ENCODE results near the gene GCAT. TPM values are rescaled to one million over a fixed set of nuclear protein-coding genes. Genes with fewer than 3 reads are reported as not detected.

GCAT gene
- polyA plus RNA-seq, 3 donors, result 13.6 to 33.2 (median 14.7) TPM

DNA sequence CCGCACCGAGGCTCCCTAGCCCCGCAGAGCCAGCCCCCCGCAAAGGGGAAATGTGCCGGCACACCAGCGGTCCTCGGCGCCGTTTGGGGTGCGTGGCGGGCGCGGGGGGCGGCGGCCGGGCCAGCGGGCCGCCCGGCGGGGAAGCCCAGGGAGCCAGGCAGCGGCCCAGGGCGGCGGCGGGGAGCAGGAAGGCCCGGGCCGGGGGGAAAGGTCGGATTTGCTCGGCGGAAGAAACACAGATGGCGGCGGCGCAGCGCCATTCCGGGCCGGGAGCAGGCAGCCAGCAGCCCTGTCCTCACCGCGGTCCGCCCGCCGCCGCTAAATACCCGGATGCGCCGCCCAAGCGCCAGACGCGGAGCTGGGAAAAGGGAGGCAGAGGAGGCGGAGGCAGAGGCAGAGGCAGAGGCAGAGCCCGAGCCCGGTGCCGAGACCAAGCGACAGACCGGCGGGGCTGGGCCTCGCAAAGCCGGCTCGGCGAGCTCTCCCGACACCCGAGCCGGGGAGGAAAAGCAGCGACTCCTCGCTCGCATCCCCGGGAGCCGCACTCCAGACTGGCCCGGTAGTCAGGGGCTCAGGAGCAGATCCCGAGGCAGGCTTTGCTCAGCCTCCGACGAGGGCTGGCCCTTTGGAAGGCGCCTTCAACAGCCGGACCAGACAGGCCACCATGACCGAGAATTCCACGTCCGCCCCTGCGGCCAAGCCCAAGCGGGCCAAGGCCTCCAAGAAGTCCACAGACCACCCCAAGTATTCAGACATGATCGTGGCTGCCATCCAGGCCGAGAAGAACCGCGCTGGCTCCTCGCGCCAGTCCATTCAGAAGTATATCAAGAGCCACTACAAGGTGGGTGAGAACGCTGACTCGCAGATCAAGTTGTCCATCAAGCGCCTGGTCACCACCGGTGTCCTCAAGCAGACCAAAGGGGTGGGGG lies 2.6 kb upstream of the GCAT start:
- H3K27ac ChIP-seq (ENCODE audit: low read depth, low read length), result no peak overlapping the region
- 2 to 4% (median 3%) methylated on average over 63 to 86 of the region's 87 CpGs for WGBS, 3 donors

DNA sequence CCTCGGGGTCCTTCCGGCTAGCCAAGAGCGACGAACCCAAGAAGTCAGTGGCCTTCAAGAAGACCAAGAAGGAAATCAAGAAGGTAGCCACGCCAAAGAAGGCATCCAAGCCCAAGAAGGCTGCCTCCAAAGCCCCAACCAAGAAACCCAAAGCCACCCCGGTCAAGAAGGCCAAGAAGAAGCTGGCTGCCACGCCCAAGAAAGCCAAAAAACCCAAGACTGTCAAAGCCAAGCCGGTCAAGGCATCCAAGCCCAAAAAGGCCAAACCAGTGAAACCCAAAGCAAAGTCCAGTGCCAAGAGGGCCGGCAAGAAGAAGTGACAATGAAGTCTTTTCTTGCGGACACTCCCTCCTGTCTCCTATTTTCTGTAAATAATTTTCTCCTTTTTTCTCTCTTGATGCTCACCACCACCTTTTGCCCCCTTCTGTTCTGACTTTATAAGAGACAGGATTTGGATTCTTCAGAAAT lies 1.9 kb upstream of the GCAT start:
- H3K27ac ChIP-seq (ENCODE audit: low read depth, low read length), result no peak overlapping the region
- 20 to 36% (median 27%) methylated on average over 10 of the region's 10 CpGs for WGBS, 3 donors

DNA sequence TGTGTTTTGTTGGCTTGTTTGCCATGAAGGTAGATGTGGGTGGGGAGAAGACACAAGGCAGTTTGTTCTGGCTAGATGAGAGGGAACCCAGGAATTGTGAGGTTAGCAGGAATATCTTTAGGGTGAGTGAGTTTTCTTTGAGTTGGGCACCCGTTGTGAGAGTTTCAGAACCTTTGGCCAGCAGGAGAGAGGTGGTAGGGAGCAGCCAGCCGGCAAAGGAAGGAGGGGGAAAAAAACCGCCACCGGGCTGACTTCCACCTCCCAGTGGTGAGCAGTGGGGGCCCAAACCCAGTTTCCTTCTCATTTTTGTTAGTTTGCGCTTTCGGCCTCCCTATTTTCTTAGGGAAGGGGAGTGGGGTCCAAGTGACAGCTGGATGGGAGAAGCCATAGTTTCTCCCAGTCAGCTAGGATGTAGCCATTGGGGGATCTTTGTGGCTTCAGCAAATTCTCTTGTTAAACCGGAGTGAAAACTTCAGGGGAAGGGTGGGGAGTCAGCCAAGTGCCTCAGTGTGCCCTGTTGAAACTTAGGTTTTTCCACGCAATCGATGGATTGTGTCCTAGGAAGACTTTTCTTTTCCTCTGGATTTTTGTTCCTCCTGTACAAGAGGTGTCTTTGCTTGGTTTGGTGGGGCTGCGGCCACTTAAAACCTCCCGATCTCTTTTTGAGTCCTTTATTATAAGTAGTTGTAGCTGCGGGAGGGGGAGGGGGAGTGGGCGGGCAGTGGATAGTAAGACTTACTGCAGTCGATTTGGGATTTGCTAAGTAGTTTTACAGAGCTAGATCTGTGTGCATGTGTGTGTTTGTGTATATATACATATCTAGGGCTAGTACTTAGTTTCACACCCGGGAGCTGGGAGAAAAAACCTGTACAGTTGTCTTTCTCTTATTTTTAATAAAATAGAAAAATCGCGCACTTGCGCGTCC lies 1.1 kb upstream of the GCAT start:
- 1 to 4% (median 2%) methylated on average over 19 of the region's 19 CpGs for WGBS, 3 donors
- no peak overlapping the region for H3K27ac ChIP-seq (ENCODE audit: low read depth, low read length)

DNA sequence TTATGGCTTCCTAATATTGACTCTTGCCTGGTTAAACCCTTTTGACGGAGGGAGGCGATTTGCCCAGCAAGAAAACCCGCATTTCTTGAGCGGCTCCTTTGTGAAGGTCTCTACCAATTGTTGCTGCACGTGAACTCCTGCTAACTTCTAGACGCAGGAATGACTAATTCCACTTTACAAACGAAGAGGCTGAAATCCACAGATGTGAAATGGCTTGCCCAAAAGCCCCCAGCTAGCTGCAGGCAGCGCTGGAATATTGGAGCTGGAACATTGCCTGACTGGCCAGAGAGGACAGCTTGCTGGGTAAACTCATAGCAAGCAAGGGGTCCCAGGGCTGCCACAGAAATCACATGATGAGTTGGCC lies 542 bp downstream of the GCAT start:
- H3K27ac ChIP-seq (ENCODE audit: low read depth, low read length), result no peak overlapping the region
- 3 to 9% (median 8%) methylated on average over 8 of the region's 8 CpGs for WGBS, 3 donors

DNA sequence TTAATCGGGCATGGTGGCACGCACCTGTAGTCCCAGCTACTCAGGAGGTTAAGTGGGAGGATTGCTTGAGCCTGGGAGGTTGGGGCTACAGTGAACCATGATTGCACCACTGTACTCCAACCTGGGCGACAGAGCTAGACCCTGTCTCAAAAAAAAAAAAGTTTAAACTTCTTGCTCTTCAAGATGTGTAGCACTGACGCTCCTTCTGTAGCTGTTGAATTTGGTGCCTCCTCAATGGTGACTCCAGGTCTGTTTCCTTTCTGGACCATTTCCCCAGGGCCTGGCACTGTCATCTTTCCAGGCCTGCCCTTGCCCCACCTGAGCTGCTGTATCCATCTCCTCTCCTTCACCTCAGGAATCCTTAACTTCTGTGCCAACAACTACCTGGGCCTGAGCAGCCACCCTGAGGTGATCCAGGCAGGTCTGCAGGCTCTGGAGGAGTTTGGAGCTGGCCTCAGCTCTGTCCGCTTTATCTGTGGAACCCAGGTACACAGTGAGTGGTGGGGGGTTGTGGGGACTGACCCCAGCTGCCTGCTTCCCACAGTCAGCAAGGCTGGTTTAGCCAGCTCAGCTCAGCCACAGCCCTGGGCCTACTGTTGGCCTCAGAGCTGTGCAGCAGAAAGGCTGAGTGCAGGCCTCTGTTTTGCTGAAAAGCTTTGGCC lies 2.1 kb downstream of the GCAT start:
- no peak overlapping the region for H3K27ac ChIP-seq (ENCODE audit: low read depth, low read length)
- WGBS, 3 donors, result 50 to 95% (median 92%) methylated on average over 5 of the region's 5 CpGs

DNA sequence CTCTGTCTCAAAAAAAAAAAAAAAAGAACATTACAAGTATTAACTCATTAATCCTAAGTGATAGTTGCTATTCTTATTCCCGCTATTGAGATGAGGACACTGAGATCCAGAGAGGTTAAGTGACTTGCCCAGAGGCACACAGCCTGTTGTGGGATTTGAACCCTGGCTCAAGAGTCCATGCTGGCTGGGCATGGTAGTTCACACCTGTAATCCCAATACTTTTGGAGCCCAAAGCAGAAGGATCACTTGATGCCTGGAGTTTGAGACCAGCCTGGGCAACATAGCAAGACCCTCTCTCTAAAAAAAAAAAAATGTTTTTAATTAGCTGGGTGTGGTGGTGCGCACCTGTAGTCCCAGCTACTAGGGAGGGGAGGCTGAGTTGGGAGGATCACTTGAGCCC lies 4.1 kb downstream of the GCAT start:
- 90 to 96% (median 92%) methylated on average over 2 of the region's 2 CpGs for WGBS, 3 donors
- no peak overlapping the region for H3K27ac ChIP-seq (ENCODE audit: low read depth, low read length)

DNA sequence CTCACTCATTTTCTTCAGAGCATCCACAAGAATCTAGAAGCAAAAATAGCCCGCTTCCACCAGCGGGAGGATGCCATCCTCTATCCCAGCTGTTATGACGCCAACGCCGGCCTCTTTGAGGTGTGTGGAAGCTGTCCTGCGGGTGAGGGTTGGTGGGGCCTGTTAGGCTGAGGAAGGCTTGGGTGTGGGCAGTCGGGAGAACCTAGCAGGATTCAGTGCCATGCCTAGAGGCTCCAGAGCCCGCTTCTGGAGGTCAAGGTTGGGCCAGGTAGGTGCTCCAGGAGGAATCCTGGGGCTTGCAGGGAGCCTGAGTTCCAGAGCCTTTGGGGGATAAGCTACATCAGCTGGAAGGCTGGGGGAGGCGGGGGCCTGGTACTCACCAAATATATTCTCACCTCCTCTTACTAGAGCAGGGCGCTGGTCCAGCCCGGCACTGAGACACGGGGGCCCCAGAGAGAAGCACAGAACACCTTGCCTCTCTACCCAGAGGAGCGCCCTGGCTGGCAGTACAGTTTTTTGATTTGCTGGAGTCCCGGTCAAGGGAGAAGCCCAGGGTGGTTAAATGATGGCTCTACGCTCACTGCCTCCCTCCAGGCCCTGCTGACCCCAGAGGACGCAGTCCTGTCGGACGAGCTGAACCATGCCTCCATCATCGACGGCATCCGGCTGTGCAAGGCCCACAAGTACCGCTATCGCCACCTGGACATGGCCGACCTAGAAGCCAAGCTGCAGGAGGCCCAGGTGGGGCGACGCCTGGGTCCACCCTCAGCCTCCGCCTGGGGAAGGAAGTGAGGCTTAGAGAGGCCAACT lies 5.3 kb downstream of the GCAT start:
- no peak overlapping the region for H3K27ac ChIP-seq (ENCODE audit: low read depth, low read length)

DNA sequence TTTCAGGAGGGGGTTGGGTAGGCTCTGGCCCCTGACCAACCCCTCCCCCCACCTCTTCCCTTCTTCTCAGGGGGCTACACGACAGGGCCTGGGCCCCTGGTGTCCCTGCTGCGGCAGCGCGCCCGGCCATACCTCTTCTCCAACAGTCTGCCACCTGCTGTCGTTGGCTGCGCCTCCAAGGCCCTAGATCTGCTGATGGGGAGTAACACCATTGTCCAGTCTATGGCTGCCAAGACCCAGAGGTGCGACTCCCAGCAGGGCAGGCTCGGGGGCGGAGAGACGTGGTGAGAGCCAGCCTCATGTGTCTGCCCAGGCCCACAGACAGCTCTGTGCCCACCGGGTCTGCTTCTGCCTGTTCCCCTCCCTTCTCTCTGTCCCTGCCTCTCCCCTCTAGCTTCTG lies 7.9 kb downstream of the GCAT start:
- H3K27ac ChIP-seq (ENCODE audit: low read depth, low read length), result no peak overlapping the region
- 76 to 92% (median 91%) methylated on average over 12 of the region's 12 CpGs for WGBS, 3 donors

More for the DNA sequence above, 5.3 kb downstream of the GCAT start:
- 86 to 95% (median 93%) methylated on average over 27 of the region's 27 CpGs for WGBS, 3 donors

DNA sequence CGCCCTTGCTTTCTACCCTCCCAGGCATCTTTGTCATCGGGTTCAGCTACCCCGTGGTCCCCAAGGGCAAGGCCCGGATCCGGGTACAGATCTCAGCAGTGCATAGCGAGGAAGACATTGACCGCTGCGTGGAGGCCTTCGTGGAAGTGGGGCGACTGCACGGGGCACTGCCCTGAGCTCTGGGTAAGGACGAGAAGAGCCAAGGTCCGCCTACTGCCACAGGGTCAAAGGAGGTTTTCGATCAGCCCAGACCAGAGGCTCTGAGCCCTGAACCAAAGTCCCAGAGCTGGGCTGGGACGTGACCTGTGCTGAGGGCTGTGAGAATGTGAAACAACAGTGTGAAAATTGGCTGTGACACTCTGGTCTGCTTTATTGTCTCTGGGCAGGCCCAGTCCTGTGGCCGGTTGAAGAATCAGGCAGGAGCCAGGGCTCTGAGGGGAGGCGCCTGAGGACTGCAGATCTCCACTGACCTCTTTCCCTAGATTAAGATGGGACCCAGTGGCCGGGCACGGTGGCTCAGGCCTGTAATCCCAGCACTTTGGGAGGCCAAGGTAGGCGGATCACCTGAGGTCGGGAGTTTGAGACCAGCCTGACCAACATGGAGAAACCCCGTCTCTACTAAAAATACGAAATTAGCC lies 8.9 kb downstream of the GCAT start:
- H3K27ac ChIP-seq (ENCODE audit: low read depth, low read length), result no peak overlapping the region
- 82 to 96% (median 93%) methylated on average over 23 of the region's 23 CpGs for WGBS, 3 donors

DNA sequence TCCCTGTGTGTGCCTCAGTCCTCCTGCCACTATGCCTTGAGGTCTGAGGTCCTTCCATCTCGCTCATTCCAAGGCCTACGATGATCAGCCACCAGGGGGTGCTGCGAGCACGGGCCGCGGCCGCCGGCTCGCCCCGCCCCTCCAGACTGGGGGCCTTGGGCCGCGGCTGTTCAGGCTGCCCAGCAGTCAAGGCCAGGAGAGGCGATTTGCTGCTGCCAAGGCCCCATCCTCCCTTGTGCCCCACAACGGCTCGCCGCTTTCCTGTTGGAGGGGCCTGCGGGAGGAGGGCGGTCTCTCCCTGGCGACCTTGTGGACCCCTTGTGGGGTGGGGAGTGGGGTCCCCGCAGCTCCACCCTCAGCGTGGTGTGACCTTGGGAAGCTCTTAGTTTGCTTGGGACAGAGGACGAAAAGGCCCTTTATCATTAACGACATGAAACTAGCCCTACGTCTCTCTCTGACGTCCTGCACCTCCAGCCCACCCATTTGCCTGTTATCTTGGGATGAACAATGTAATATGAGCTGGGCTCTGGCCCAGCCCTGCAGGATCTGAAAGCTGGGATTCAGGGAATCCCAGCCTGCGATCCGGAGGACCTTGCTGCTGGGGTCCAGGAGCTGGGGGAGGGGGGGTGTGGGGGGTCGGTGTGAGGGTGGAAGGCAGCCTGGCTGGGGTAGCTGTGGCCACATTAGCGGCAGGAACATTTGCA lies 10.1 kb downstream of the GCAT start:
- no peak overlapping the region for H3K27ac ChIP-seq (ENCODE audit: low read depth, low read length)
- 1 to 4% (median 3%) methylated on average over 26 to 29 of the region's 29 CpGs for WGBS, 3 donors

DNA sequence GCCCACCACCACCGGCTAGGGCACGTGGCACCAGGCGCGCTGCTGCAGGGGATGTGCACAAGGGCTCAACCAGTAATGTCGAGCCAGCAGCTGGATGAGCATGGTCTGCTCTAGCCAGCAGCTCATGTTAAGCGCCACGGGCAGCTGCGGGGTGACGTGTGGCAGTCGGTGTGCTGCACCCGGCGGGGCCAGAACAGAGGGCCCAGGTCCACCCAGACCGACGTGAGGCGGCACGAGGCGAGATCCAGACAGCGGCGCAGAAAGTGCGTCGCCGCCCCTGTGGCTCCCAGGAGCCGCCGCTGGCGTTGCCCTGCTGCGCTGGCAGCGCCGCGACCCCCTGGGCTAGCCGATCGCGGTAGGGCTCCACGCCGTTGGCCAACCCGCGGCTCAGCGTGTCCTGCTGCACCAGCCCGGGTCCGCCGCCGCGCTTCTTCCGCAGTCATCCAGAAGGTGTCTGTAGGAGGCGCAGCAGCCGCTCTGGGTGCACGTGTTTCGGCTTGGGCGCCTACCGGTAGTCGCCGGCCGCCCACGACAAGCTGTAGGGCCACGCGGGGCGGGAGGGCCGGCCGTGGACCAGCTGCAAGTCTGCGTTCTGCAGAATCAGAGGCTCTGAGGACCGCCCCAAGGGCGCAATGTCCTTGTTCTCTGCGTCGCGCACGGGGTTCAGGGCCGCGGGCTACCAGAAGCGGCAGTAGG lies 10.8 kb downstream of the GCAT start:
- WGBS, 3 donors, result 1 to 13% (median 2%) methylated on average over 62 to 68 of the region's 68 CpGs
- no peak overlapping the region for H3K27ac ChIP-seq (ENCODE audit: low read depth, low read length)

DNA sequence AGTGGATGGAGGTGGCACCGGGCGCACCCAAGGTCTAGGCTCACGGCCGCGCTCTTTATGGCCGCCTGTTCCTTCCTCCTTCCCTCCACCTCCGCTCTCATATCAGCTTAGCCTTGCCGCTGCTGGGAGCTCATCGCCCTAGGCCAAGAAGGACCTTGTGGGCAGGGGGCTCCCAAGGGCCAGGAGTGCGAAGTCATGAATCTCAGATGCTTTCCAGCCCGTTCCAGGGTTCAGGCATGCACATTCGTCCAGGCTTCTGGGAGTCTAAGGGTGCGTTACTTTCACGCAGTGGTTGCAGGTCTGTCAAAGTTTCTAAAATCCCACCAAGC lies 11.3 kb downstream of the GCAT start:
- 20 to 45% (median 26%) methylated on average over 14 of the region's 14 CpGs for WGBS, 3 donors
- no peak overlapping the region for H3K27ac ChIP-seq (ENCODE audit: low read depth, low read length)

DNA sequence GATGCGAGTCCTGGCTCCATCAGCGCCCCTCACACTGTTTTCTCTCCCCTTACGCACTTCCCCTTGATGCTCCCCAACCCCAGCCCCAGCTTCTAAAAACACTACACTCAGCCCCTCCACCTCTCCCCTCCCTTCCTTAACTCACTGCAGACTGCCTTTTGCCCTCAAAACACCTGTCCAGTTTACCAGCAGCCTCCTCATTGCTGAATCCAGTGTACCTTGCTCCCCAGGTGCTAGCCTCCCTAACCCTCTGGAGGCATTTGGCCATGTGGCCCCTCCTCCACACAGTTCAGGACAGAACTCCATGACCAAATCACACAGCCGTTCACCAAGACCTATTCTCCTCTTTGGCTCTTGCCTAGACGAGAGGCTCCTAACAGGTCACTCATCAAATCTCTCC lies 12.6 kb downstream of the GCAT start:
- H3K27ac ChIP-seq (ENCODE audit: low read depth, low read length), result no peak overlapping the region
- WGBS, 3 donors, result 86 to 92% (median 88%) methylated on average over 5 of the region's 5 CpGs

DNA sequence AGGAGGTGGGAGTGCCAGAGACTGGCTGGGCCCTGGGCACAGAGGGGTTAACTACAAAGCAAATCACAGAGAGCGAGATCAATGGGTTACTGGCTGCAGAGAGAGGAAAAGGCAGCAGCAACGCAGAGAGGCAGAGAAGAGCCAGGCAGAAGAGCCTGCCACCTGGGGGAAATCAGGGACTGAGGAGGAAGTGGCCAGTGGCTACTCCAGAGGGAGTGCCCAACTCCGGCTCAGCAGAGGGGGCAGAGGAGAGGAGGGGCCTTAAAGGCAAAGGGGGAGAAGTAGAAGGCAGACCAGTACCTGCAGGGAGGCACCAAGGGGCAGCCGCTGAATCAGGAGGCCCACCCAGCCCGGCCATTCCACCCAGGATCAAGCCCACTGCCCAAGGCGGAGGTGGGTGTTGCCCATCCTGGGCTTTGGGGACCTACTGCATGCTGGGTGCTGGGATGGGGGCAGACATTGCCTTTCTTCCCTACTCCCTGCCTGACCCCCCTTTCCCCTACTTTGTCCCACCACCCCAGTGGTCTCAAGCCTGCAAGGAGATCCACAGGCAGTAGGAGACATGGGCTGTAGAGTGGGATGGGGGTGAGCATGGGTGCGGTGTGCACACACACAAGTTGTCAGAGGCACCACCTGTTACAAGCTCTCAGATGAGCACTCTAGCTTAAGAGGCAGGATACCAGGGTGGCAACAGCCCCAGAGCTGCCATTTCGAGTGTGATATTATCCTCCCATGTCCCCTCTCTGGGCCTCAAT lies 14.5 kb downstream of the GCAT start:
- WGBS, 3 donors, result 49 to 55% (median 52%) methylated on average over 8 of the region's 8 CpGs

DNA sequence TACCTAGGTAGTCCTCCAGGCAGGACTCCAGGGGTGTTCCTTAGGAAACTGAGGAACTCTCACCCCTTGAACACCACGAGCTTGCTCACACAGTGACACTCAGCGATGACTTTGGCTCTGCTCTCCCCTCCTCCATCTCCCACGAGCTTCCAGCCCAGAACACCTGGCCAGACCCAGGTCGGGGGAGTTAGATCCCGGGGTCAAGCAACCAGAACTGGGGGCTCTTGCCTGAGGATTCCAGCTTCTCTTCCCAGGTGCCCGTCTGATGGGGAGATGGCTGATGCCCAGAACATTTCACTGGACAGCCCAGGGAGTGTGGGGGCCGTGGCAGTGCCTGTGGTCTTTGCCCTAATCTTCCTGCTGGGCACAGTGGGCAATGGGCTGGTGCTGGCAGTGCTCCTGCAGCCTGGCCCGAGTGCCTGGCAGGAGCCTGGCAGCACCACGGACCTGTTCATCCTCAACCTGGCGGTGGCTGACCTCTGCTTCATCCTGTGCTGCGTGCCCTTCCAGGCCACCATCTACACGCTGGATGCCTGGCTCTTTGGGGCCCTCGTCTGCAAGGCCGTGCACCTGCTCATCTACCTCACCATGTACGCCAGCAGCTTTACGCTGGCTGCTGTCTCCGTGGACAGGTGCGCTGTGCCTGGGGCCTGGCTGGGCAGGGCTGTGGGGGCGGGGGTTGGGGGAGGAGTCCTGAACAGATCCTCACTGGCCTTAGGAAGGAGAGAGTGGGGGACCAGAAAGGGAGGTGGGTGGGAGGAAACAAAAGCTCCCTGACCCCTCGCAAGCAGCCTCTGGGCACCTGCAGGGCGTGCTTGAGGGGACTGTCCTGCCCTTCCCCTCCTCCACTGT lies 15.6 kb downstream of the GCAT start, which contains the start of gene GALR3:
GALR3 (plus strand) TSS at position 249 of the 852 bp plus-strand sequence; CDS start at position 274, 25 bp downstream.
- 63 to 78% (median 73%) methylated on average over 21 of the region's 21 CpGs for WGBS, 3 donors
- H3K27ac ChIP-seq (ENCODE audit: low read depth, low read length), result no peak within 1 kb of the TSS

More for the DNA sequence above, 14.5 kb downstream of the GCAT start:
- no peak overlapping the region for H3K27ac ChIP-seq (ENCODE audit: low read depth, low read length)
